ENCODE results near the gene HSD11B1. TPM values are rescaled to one million over a fixed set of nuclear protein-coding genes. Genes with fewer than 3 reads are reported as not detected.
A peak's percentile ranks its signal among the peaks of the same experiment; 100 is the strongest.

The HSD11B1 gene
- total RNA-seq, 2 donors from 2014 or later, result 3.7 to 17.2 TPM

DNA sequence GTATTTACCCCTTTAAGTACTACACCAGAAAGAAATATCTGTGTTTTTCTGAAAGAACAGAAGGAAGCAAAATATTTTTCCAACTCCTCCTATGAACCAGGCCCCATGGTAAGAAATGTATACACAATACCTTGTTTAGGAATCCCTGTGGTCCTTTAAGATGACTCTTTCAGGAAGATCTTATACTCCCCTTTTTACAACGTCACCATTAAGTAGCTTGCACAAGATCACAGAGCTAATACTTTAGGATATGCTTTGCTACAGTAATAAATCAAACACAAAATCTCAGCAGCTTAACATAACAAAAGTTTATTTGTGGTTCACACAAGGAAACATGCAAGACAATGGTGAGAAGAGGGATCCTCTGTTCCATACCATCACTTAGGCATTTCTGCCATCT is 43.6 kb upstream of the HSD11B1 start:
- no peaks in the 10 kb centered on the region for H3K9me3 ChIP-seq
- TF ChIP-seq, protein P1, sequence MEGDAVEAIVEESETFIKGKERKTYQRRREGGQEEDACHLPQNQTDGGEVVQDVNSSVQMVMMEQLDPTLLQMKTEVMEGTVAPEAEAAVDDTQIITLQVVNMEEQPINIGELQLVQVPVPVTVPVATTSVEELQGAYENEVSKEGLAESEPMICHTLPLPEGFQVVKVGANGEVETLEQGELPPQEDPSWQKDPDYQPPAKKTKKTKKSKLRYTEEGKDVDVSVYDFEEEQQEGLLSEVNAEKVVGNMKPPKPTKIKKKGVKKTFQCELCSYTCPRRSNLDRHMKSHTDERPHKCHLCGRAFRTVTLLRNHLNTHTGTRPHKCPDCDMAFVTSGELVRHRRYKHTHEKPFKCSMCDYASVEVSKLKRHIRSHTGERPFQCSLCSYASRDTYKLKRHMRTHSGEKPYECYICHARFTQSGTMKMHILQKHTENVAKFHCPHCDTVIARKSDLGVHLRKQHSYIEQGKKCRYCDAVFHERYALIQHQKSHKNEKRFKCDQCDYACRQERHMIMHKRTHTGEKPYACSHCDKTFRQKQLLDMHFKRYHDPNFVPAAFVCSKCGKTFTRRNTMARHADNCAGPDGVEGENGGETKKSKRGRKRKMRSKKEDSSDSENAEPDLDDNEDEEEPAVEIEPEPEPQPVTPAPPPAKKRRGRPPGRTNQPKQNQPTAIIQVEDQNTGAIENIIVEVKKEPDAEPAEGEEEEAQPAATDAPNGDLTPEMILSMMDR (IDR thresholded peaks at IDR 0.05), result no peak
- H3K4me3 ChIP-seq, result no peak overlapping the region
- H3K27ac ChIP-seq, result no peak overlapping the region
- no peaks in the 10 kb centered on the region for H3K4me1 ChIP-seq
- H3K27me3 ChIP-seq, result no peaks in the 10 kb centered on the region
- no peak for DNase-seq (ENCODE audit: low spot score)
- H3K36me3 ChIP-seq, result no peaks in the 10 kb centered on the region

DNA sequence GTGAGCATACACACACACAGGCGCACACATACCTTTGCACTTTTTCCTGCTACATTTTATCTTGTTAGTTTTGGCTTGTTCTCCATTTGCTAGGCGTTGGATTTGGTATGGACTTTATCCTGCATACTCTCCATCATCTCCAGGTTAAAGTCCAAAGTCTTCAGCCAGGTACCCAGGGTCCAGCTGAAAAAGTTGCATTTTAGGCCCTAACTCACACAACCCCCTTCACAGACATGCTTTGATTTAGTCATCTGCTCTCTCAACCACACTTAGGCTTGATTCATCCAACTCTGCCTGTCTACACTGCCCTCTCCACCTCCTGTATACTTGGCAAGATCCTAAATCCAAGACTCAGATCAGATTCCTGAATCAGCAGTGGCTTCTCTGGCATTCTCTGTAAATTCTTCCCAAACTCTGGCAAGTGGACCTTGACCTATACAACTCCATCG is 41.7 kb upstream of the HSD11B1 start:
- Histone ChIP-seq H3K4me3 (no peak overlapping the region), H3K4me1 (no peaks in the 10 kb centered on the region), H3K9me3 (no peaks in the 10 kb centered on the region), H3K36me3 (no peaks in the 10 kb centered on the region), H3K27me3 (no peaks in the 10 kb centered on the region), H3K27ac (no peak overlapping the region)
- TF ChIP-seq, protein P1 (IDR thresholded peaks at IDR 0.05), result no peak
- DNase-seq (ENCODE audit: low spot score), result no peak

DNA sequence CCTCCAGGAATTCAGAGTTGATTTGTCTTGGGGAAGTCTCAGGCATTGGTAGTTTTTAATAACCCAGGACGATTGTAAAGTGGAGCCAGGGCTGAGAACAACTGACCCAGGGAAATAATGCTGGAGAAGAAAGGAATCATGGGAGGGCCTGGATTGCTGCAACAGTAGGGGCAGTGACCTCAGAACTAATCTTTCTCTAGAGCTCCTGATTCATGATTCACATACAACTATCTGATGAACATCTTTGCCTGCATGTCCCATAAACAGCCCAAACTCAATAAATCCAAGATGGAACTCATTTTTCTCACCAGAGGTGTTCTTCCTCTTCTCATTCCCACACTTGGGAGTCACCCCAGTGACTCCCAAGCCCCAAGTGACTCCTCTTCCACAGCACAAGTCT is 37.5 kb upstream of the HSD11B1 start:
- Histone ChIP-seq H3K4me3 (no peak overlapping the region), H3K27me3 (no peaks in the 10 kb centered on the region), H3K4me1 (no peaks in the 10 kb centered on the region), H3K9me3 (no peaks in the 10 kb centered on the region), H3K27ac (no peak overlapping the region), H3K36me3 (no peaks in the 10 kb centered on the region)
- TF ChIP-seq, protein P1 (IDR thresholded peaks at IDR 0.05), result no peak
- no peak for DNase-seq (ENCODE audit: low spot score)

DNA sequence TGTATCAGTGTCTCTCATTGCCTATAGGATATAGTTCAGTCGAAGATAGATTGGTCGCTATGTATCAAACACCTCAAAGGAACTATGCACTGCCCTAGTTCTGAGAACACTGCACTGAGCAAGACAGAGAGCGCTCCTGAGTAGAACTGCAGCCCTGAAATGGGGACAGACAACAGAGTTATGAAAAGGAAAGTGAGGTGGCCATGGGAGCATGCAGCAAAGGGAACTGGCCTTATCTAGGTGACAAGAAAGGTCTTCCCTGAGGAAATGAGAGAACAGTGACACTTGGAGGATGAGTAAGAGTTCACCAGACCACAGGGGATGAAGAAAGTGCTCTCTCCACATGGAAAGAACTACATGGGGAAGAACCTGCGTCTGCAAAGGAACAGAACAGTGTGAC is 36.9 kb upstream of the HSD11B1 start:
- no peak overlapping the region for H3K4me3 ChIP-seq
- no peak overlapping the region for H3K27ac ChIP-seq
- H3K4me1 ChIP-seq, result no peaks in the 10 kb centered on the region
- no peaks in the 10 kb centered on the region for H3K36me3 ChIP-seq
- TF ChIP-seq, protein P1 (IDR thresholded peaks at IDR 0.05), result no peak
- no peaks in the 10 kb centered on the region for H3K27me3 ChIP-seq
- DNase-seq (ENCODE audit: low spot score), result no peak
- H3K9me3 ChIP-seq, result no peaks in the 10 kb centered on the region

DNA sequence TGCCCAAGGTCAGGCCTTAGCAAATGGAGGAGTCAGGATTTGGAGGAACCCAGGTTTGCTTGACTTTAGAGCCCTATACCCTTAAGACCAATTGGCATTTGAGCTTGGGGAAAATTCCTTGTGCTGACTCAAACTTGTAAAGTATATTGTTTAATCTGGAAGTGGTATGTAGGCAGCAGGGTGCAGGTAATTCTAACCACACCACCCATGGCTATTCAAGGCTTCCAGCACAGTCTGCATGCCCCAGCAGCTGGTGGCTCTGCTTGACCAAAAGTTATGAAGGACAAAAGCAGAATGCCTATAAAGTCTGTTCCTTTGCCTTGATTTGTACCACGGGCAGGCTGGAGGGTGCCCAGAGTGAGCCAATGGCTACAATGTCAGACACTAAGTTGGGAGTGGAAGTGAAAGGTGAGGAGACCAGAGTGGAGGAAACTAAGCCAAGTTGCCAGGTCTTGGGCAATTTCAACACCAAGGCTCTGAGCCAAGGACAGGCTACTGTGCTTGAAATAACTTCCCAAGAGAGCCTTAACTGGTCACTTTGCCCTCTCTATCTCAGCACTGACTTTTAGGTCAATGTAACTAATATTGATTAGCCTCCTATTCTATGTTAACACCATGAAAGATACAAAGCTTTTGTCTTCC is 34.1 kb upstream of the HSD11B1 start:
- Histone ChIP-seq H3K9me3 (no peaks in the 10 kb centered on the region), H3K27ac (peak overlapping the region; percentile 27 to 29), H3K36me3 (no peaks in the 10 kb centered on the region), H3K4me3 (no peak overlapping the region), H3K4me1 (peaks cover 0 to 24% of the 10 kb centered on the region in 2 donors), H3K27me3 (no peaks in the 10 kb centered on the region)
- DNase-seq (ENCODE audit: low spot score), result no peak
- TF ChIP-seq, protein P1 (IDR thresholded peaks at IDR 0.05), result no peak

Data from right atrium auricular region (tissue), 2 donors.